ENCODE results near the gene HIVEP3.

DNA sequence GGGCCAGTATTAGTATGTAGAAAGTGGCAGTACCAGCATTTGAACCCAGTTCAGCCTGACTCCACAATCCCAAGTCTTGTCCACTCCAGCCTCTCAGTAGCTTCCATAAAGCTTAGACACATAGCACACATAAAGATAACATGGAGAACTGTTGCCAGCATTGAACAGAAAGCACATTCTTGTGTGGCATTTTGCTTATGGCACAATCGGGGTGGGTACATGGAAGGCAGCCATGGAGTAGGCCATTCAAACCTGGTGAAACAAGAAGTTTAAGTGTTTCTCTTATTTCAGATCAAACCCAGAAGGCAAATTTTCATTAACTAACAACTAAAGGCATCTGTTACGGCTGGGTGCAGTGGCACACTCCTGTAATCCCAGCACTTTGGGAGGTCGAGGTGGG lies 102.7 kb downstream of the HIVEP3 start:
- TF ChIP-seq, protein P1, sequence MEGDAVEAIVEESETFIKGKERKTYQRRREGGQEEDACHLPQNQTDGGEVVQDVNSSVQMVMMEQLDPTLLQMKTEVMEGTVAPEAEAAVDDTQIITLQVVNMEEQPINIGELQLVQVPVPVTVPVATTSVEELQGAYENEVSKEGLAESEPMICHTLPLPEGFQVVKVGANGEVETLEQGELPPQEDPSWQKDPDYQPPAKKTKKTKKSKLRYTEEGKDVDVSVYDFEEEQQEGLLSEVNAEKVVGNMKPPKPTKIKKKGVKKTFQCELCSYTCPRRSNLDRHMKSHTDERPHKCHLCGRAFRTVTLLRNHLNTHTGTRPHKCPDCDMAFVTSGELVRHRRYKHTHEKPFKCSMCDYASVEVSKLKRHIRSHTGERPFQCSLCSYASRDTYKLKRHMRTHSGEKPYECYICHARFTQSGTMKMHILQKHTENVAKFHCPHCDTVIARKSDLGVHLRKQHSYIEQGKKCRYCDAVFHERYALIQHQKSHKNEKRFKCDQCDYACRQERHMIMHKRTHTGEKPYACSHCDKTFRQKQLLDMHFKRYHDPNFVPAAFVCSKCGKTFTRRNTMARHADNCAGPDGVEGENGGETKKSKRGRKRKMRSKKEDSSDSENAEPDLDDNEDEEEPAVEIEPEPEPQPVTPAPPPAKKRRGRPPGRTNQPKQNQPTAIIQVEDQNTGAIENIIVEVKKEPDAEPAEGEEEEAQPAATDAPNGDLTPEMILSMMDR (IDR thresholded peaks at IDR 0.05): no peak
- TF ChIP-seq EZH2 (IDR thresholded peaks at IDR 0.05; ENCODE audit: borderline replicate concordance, insufficient read depth, low read depth, low read length, poor library complexity, severe bottlenecking): no peak
